Epithelial cell of prostate (primary cell): Measurements from ENCODE around the gene MAP4K5.

Source experiments
- DNase-seq: peaks from one replicate; pipeline ENCODE4 v3.0.0-alpha.2; 2011; ENCODE audit warnings: low read depth, low spot score
- H3K27ac ChIP-seq: fragments of 450-650 bp; 2 replicates; pipeline ENCODE4 v1.5.1; 2017; ENCODE audit warnings: mild to moderate bottlenecking

MAP4K5 gene

GRCh38 chr14:50377550-50378085 is 154.8 kb downstream of the MAP4K5 start:
- H3K27ac ChIP-seq, result no peak overlapping the region
- no peak for DNase-seq

GRCh38 chr14:50375760-50376159 is 156.6 kb downstream of the MAP4K5 start:
- H3K27ac ChIP-seq, result no peak overlapping the region
- DNase-seq, result no peak

- DNase-seq, result no peak
- H3K27ac ChIP-seq, result no peak overlapping the region
Observed at GRCh38 chr14:50373959-50374358, 158.4 kb downstream of the MAP4K5 start.

GRCh38 chr14:50371546-50371945 is 160.8 kb downstream of the MAP4K5 start:
- H3K27ac ChIP-seq, result no peak overlapping the region
- no peak for DNase-seq
